Measurements from ENCODE around the gene VWA8.
A peak's percentile ranks its signal among the peaks of the same experiment; 100 is the strongest.

The VWA8 gene

DNA sequence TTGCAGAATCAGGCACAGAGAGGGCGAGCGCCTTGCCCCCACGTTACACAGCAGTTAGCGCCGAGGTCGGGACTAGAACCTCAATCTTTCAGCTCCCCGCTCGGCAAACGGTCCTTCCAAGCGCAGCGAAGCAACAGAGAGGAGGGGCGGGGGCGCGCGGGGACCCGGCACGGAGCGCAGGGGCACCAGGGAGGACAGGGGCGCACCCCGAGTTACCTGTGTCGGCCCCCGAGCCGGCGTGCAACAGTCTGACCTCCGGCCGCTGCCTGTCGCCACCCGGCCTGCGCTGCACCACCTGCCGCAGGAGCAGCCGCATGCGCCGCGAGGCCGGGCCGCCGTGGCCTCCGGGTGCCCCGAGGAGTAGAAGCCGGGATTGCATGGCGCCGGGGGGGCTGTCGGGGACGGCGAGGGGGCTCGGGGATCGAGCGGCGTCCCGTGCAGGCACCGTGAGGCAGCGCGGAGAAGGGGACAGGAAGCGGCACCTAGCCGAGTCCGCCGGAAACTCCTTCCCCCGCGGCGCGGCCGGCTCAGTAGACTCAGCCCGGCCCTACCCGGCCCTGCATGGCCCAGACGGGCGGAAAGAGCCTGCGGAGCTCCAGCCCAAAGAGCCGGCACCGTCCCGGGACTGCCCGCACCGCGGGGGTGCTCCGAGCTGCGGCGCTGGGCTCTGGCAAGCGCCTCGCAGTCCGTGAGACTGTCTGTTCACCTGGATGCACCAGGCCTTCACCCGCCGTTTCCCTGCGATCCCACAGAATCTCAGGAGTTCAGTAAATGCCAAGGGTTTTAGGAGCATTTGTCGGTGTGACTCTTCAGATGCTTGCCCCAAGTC lies at the start of gene VWA8:
VWA8 (minus strand) TSS at position 473 of the 829 bp plus-strand sequence; CDS start at position 379, 94 bp downstream.
- peak; percentile 20 for DNase-seq

DNA sequence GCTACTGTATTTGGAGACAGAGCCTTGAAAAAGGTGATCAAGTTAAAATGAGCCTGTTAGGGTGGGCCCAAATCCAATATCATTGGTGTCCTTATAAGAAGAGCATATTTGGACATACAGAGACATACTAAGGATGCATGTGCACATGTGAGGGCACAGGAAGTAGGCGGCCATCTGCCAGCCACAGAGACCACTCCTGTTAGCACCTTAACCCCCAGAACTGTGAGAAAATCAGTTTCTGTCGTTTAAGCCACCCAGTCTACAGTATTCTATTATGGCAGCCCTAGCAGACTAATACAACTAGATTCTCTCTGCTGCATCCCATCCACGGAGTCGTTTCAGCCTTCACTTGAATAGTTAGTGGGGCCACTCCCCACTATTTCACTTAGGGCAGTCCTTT lies 48.1 kb upstream of the VWA8 start:
- DNase-seq = no peak

DNA sequence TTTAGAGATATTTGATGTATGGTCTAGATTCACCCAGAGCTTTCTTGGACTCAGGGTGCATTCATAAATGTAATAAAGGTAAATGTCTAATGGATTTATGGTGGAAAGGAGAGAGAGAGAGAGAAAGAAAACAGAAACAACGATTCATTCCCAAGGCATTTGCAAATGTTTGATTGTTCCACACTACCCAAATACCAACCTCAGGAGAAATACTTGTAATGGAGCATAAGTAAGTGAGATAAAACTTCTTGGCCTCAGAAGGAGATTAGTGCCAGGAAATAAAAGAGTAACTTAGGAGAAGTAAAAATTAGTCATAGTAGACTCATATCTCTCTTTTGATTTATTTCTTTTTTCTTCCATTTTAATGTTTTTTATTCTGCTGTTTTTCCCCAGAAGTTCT lies 46.9 kb upstream of the VWA8 start:
- DNase-seq = no peak

DNA sequence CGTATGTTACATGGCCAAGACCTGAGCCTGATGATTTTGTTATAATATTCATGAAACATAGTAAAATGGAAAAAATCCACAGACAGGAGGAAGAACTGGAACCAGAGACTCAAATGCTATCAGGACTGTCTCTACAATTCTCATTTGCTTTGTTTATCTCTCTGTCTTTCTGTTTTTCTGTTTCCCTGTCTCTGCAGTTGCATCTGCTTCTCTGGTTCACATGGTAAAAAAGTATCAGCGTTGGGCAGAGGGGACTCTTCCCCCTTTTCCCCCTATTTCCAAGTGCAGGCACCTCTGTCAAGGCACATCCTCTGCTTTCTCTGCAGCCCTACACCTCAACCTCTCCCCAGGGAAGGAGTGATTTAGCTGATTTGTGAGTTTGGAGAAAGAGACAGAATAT lies 41.2 kb upstream of the VWA8 start:
- no peak for DNase-seq

DNA sequence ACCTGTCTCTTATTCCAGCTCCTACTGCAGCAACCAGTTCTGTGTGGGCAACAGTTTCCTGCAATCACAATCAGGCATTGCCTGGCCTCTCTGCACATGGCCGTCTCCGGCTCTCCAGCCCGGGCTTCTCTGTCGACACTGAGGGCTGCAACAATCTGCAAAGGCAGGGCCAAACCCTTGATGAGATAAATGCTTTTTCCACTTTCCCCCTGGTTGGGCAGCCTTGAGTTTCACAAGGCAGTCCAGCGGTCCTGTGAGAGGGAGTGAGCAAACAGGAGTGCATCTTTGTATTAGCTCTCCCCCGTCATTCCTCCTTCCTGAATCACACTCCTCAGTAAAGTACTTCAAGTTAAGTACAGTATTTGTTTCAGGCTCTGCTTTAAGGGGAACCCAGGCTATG lies 40.7 kb upstream of the VWA8 start:
- no peak for DNase-seq

DNA sequence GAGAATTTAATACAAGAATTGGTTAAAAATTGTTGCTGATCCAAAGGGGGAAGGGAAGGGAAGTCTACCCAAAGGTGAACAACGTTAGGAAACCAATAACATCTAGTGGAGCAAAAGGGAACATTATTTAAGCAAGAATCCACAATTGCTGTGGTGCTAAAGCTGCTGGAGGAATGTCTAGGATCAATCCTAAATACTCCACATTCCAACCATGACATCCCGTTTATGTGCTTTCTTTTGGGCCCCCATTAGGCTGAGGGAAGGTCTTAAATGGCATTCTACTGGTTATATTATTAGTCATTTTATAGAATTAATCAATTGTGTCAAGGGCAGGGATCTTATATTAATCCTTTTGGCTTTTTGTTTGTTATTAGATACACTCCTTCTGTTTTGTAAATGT lies 39.9 kb upstream of the VWA8 start:
- no peak for DNase-seq

DNA sequence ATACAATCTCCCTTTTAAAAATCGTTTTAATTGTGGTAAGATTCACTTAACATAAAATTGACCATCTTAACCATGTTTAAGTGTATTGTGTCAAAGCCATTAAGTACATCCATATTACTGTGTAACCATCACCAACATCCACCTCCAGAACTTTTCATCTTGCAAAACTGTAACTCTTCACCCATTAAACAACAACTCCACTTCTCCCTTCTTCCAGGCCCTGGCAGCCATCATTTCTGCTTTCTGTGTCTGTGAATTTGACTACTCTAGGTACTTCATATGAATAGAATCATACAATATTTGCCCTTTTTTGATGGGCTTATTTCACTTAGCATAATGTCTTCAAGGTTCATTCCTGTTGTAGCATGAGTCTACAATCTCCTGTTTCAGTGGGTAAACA lies 36.5 kb upstream of the VWA8 start:
- no peak for DNase-seq

DNA sequence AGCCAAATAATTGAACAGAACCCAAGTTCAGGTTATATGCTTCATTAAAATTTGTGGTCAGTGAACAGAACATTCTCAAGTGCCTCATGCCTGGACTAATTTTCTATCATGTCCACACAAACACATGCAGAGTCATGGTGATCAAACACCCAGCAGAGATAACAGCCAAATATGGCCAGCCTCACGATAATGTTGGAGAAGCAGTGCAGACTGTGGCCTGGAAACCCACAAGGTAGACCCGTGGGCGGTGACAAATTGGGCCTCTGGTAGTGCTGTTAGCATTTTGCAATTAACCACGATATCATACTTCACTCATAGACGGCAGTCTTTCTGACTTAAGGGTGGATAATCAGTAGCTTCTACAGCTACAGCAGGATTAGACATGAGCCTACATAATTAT lies 35.0 kb upstream of the VWA8 start:
- no peak for DNase-seq

DNA sequence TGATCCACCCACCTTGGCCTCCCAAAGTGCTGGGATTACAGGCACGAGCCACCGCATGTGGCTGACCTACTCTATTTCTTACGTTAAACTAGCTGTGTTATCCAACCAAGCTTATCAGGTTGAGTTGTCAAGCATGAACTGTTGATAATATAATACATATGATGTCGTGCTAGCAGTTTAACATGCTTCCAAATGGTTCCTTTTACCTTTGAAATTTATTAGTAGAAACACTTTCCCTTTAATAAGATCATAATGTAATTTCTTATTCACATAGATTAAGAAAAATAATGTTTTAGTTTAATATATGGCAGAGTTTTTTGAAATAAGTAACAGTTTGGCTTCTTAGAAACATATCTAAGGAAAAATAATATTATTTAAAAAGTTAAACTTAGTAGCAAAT lies 34.4 kb upstream of the VWA8 start:
- no peak for DNase-seq

DNA sequence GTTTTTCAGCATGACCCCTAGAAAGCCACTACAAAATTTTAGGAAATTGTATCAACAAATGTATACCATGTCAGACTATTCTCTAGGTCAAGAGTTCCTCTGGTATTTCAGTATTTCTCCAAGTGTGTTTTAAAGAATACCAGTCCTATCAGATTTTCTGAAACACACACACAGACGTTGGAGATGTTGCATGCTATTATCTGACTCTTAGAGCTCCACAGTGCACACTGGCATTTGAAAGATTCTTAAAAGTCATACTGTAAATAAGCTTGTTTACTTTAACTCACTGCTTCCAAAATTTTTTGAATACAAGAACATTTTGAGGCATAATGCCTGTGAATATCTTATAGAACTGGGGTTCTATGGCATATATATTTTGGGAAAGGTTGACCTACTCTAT lies 33.8 kb upstream of the VWA8 start:
- no peak for DNase-seq

DNA sequence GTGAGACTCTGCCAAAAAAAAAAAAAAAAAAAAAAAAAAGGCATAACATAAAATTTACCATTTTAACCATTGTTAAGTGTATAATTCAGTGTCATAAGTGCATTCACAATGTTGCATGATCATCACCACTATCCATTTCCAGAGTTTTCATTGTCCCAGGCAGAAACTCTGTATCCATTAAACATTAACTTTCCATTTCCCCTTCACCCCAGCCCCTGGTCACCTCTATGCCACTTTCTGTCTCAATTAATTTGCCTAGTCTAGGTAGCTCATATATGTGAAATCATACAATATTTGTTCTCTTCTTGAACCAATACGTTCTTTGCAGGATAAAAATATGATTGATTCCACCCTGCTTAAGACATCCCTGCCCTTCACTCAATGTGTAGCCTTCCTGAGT lies 31.0 kb upstream of the VWA8 start:
- DNase-seq = no peak

DNA sequence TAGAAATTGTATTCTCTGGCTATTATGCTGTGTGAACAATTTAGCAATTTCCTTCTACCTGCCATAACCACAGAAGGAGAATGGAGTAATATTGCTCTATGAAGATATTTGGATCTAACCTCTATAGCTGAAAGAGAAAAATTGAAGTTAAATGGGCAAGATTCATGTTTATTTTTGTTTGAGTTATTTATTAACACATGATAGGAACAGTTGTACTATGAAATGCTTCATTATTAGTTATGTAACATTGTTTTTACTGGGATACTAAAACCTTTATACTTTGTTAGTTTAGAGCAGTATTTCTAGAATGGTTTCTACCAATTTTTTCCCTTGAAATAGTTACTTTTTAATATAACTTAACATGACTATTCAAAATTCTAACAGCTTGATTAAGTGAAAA lies 27.3 kb upstream of the VWA8 start:
- no peak for DNase-seq

DNA sequence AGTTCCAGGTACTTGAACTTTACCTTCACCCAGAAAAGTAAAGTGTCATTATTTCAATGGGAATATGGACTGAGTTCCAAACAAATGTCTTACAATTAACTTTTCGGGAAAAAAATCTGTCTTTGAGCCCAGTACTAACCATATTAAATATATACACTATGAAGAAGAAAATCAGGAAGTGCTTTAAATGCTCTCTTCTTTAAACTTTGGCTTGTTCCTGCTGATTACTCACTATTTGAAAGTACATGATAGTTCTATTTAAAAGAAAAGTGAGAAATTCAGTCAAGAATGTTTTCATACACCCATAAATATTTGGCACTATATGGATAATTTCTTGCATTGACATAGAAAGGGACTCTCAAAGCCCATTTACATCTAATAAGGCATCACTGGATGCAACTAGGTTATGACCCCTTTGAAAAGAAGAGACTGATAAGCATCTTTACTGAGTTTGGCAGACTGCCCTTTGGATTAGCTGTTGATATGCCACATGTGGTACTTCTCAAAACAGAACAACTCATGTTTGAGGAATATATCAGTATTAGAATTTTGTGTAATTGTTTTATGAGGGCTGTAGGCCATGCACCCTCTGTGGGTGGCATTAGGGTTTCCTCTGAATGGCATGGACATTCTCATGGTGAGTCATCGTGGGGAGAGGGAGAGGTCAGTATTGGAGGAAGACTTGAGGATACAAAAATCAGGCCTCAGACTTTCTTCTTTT lies 25.0 kb upstream of the VWA8 start:
- DNase-seq = no peak

DNA sequence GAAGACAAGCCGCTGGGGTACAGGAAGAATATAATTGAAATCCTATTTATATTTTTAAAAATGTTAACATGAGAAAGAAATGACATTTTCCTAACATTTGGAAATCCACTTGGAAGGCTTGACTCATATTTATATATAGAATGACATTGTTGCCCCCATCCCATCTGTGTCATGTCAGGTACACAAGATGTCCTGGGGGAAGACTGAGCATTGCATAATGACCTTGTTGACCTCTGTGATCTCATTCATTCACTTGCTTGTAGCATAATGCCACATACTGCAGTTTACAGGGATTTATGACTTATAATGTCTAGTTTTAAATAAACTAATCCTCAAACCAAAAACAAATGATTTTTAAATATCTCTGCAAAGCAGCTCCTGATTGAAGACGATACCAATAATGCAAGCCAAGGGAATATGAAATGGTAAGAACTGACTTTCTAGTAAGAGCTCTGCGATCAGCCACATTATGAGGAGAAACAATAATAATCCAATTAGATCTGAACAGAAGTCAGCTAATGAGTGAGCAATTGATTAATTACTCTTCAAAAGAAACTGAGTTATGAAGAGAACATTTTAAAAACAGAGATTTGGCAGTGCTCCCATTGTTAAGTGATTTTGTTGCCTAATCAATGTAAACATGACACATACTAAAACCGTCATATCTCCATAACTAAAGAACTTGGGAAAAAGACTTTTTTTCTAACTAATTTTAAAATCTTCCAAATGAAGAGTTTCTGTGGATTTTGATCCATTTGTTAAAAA lies 21.2 kb upstream of the VWA8 start:
- DNase-seq = no peak

DNA sequence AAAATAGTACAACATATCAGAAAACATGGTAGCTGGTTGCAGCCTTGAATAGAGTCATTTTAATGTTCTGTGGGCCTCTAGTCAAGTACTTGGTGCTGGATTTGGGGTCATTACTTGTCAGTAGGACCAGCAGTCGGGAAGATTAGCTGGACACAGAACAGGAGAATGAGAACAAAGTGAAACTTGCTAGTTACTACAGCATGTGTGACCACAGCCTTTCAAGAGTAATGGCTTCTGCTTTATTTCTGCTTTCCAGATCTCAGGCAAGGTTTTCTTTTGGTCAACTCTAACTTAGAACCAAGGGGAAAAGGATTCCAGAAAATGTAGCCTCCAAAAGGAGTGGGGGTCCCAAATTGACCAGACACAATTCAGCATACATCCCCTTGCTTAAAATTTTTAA lies 17.1 kb upstream of the VWA8 start:
- DNase-seq = no peak

DNA sequence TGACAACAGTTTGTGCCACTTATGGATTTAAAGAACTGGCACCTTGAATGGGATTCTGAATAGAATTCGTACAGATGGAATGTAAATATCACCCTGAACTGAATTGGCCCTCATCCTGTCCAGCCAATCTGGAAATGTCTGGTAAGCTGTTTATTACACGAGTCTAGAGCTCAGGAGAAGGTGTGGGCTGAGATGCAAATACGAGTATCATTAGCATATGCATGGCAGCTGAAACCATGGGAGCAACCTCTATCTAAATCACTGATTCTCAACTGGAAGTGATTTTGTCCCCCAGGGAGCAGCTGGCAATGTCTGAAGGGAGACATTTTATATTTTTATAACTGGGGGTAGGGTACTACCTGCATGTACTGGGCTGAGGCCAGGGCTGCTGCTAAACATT lies 15.6 kb upstream of the VWA8 start:
- no peak for DNase-seq

DNA sequence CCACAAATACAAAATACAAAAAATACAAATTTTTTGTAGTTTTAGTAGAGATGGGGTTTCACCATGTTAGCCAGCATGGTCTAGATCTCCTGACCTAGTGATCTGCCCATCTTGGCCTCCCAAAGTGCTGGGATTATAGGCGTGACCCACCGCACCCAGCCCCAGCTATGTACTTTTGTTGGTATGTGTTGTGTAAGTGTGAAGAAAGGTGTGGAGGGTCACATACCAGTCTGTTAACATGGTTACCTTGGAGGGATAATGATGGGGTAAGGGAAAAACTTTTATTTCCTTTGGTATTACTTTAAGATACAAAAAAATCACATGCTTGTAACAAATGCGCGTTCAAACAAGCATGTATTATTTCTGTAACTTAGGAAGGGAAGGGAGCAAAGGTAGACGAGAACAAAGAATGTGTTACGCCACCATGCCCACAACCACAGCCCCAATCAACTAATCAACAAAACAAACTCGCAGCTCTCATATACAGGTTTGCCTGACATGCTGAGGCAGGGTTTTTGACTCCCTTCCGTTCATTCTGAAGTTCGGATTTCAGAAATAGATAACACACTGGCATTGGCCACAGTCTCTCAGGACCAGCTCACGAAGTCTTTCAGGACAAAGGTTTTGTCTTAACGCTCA lies 13.5 kb upstream of the VWA8 start:
- DNase-seq = no peak

DNA sequence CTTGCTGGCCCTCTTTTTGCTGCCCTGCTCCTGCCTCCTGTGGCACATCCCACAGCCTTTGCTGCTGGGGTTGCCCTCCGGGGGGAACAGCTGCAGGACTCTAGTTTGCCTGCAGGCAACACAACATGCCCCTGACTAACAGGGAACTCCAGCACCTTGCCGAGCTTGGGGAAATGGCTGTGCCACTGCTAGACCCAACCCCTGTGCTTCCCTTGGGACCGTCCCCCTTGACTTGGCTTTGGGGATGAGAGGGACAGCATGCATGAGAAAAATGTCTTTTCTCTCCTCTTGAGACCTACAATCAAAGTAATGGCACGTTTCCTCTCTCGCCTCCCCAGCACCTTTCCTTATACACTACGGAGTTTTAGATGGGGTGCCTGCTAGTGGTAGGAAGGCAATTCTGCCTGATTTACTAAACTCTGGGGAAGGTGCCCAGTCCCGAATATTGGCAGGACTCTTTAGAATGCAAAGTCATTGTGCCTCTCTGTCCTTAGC lies 12.4 kb upstream of the VWA8 start:
- DNase-seq = no peak

DNA sequence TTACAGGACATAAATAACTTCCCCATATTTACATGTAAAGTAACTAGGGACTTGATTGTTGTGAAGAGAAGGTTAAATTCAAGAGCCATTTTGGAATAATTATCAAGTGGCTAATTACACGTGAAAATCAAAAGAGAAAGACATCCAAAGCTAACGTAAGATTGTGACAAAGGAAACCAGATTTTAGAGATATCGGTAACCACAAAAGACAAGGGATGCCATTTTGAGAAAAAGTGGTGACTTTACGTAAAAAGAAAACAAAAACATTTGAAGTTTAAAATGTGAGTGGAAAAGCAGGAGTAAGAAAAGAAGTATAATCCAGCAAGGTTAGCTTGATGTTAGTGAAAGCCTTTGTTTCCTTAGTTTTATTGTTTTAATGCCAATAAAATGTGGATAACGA lies 10.9 kb upstream of the VWA8 start:
- DNase-seq = no peak

DNA sequence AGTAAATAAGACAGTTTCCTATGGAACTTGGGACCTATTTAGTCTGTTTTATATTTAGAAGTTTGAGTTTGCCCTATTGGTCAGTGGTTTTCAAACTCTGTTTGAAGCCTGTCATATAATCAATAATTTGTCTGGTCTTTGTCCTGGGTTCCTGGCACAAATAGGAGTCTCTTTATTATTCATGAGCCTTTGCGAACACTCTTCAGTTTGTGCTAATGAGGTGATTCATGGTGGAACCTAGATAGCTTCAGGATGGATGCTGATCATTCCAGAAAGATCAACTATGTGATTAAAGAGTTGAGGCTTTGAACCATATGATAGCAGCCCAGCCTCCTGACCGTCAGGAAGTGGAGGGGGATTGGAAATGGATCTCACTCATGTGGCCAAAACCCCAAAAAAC lies 10.0 kb upstream of the VWA8 start:
- DNase-seq = no peak

DNA sequence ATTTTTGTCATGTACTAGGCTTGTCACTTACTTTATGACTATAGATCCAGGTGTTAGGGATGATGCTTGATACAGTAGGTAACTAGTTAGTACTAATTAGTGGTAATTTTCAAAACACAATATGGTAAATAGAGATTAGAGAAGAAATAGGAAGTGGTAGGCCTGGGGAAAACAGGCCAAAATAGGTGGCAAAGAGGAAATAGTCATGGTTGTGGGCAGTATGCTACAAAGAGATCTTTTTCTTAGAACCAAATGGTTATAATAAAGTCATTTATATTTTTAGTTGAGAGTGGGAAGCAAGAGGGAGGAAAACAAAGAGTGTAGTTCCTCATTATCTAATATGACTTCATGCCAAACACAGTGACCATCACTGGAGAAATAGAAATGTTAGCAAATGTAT lies 9.1 kb upstream of the VWA8 start:
- DNase-seq = no peak

DNA sequence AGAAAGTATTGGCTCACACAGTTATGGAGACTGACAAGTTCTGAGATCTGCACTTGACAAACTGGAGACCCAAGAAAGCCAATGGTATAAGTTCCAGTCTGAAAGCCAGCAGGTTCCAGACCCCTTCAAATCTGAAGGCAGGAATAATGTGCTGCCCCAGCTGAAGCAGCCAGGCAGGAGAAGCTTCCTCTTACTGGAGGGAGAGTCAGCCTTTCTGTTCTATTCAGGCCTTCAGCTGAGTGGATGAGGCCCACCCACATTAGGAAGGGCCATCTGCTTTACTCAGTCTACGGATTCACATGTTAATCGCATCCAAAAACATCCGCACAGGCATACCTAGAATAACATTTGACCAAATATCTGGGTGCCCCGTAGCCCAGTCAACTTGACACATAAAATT lies 8.2 kb upstream of the VWA8 start:
- no peak for DNase-seq

DNA sequence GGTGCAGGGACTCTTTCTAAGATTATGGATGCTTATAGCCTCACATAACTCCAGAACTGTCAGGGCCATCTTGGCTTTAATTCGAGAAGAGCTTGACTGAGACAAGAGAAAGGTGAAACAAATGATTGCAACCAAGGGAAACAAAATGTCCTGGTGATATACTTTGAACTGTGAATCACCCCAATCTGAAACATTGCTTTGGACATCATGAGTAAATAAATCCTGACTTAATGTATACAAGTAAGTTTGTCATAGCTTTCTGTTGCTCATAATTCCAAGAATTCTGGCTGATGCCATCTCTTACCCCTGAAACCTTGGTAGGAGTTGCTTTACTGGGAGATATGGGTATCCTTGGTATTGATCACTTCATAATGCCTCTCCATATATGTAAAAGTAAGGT lies 5.8 kb upstream of the VWA8 start:
- DNase-seq = no peak
